GM19240 (cell line): ENCODE data around the gene TRIM10.

Source experiments
- DNase-seq: peaks from one replicate; pipeline ENCODE4 v3.0.0; 2011; ENCODE audit warnings: low spot score; ENCODE audit not compliant: insufficient read length

The TRIM10 gene, protein sequence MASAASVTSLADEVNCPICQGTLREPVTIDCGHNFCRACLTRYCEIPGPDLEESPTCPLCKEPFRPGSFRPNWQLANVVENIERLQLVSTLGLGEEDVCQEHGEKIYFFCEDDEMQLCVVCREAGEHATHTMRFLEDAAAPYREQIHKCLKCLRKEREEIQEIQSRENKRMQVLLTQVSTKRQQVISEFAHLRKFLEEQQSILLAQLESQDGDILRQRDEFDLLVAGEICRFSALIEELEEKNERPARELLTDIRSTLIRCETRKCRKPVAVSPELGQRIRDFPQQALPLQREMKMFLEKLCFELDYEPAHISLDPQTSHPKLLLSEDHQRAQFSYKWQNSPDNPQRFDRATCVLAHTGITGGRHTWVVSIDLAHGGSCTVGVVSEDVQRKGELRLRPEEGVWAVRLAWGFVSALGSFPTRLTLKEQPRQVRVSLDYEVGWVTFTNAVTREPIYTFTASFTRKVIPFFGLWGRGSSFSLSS

DNA sequence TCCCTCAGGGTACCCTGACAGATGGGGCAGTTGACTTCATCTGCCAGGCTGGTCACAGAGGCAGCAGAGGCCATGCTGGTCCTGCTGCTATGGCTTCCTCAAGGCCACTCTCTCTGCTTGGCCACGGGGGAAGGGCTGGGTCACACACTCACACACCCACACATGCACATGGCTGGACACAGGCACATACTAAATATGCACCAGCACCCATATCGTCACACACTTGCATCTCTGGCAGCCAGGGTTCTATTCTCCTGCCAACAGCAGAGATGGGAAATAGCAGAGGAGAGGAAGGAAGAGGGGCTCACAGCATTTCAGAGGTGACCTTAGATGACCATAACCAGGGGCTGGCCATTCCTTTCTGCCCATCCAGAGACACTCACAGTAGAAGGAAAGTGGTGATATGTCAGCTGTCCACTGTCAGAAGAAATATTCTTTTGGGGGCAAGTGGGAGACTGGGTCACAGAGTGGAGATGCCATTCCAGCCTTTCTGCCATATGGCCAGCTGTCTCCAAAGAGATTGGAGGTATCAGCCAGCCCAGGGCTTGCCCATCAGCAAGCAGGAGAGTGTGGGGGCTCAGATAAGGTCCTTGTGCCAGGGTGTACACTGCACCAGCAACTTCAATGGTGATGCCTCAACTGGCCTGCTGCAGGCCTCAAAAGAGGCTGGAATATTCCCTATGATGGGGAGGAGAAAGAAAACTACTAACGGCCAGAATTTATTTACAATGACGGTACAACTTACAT, at the start of gene TRIM10:
Gene TRIM10 (minus strand): TSS at position 427 of the 747 bp plus-strand sequence. CDS start 353 bp downstream, at position 74.
- DNase-seq, result no peak

DNA sequence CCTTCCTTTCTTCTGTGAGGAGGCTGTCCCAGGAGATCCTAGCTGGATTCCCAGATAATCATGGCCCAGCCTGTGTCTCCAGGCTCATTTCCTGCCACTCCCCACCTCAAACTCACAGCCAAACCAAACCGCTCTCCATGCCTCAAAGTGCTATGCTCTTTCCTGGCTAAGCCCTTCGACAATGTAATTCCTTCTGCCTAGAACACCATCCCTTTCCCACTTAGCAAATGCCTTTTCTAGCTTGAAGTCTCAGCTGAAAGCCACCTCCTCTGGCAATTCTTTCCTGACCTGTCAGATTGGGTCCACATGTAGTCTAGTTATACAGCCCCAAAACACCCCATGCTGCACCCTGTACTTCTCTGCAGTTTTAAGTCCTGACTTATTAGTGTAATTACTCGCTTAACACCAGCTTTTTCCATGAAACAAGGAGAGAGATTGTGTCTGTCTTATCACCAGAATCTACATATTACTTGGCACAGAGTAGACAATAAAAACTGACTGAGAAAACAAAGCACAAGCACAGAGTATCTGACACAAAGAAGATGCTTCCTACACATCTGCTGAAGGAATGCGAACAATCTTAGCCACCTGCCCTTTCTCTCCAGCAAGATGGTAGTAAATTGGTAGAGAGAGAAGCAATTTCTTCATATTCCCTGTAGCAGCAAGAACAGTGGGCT, 46.7 kb upstream of the TRIM10 start:
- no peak for DNase-seq

DNA sequence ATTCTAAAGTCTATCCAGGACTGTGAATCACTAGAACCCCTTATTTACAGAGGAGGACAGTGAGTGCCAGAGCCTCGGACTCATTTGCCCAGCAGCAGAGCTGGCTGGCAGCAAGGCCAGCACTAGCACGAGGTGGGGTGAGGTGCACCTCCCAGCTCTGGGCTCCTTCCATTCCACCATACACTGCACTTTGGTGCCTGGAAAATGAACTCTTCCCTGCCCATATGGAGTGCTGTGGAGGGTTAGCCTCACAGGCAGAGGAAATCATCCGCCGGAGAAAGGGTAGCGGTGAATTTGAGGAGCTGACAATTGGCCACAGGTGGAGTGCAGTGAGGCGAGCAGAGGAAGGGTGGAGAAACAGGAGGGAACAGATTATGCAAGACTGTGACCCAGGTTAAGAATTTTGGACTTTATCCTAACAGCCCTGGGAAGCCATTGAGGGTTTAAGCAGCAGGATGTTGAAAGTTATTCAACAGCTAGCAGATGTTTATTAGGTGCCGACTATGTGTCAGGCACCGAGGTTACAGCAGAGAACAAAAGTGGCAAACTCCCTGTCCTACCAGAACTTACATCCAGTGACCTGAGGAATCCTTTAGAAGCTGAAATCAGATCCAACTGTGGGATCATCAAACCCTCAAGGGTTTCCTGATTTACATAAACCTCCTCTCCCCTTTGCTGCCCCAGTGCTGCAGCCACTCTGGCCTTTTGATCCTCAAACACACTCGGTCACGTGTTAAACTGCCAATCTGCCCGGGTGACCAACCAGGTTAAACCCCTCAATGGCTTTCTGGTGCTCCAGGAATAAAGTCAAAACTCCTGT, 46.0 kb upstream of the TRIM10 start:
- DNase-seq, result no peak

DNA sequence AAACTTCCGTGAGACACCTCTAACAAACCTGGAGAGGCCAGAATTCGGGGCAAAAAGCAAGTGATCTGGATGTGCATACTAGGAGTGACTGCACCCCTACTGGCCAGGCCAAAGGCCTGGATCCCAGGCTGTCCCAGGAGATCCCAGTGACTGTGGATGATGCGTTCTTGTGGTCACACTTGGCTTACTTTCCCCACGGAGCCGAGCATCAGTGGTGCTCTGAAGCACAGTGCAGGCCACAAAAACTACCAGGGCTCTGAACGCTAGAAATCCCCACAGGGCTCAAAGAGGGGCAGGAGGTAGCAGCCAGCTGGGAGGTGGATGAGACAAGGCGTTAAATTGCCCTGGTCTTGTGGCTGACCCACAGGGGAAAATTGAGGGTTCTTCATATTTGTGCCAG, 45.1 kb upstream of the TRIM10 start:
- no peak for DNase-seq

DNA sequence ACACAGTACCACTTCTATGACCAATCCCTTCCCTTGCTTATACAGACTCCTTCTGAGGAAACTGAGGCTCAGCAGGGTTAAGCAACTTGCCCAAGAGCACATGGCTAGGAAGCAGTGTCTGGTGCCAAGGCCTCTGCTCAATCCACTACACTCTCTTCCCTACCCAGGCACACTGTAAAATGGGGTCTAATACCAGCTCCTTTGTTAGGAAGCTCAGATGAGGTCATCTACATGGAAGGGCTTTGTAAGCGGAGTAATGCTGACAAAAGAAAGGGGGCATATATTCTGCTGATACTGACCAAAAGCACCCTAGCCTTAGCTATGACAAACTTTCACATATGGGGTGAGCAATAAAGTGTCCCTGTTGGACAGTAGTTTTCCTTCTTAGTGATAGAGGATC, 43.1 kb upstream of the TRIM10 start:
- no peak for DNase-seq

DNA sequence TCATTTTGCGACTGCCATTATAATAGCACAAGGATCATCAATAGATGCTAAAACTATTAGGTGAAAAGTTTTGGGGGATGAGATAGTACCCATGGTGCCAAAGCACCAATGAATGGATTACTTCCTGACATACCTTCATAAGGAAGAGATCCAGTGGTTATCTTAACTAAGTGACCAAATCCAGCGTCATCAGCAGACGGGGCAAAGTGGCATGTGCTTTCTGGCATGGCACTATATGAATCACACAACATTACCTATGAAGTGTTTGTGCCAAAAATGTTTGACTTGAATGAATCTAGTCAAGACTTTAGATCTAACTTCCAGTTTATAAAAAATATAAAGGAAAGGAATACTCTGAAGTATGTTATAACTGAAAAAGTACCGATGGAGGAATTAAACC, 41.4 kb upstream of the TRIM10 start:
- DNase-seq, result no peak

DNA sequence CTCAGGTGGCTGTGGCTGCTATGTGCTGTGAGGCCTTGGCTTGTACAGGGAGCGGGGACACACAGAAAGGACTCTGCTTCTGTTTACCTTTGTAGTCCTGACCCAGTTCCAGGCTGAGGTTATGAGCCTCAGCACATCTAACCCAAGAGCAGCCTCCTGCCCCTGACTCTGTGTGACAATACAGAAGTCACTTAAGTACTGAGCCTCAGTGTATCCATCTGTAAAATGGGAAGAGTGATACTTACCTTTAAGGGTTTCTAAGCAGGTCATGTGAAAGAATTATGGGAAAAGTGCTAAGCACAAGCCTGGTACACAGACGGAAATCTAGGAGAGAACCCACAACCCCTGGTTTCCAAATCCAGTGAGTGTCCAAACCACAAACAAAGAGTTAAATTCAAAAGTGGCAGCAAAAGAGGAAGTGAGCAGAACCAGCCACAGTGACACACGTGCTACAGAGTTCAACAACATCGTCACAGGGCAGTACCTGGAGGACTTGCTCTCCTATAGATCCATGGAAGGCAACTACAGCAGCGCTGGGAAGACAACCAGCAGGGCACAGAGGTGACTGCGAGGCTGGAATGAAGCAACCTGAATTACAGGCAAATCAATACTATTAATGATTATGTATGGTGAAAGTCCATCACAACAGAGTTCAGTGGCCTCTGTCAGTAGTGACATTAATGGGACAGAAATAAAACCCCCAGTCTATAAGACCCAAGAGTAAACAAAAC, 39.7 kb upstream of the TRIM10 start:
- peak; percentile 56 for DNase-seq

DNA sequence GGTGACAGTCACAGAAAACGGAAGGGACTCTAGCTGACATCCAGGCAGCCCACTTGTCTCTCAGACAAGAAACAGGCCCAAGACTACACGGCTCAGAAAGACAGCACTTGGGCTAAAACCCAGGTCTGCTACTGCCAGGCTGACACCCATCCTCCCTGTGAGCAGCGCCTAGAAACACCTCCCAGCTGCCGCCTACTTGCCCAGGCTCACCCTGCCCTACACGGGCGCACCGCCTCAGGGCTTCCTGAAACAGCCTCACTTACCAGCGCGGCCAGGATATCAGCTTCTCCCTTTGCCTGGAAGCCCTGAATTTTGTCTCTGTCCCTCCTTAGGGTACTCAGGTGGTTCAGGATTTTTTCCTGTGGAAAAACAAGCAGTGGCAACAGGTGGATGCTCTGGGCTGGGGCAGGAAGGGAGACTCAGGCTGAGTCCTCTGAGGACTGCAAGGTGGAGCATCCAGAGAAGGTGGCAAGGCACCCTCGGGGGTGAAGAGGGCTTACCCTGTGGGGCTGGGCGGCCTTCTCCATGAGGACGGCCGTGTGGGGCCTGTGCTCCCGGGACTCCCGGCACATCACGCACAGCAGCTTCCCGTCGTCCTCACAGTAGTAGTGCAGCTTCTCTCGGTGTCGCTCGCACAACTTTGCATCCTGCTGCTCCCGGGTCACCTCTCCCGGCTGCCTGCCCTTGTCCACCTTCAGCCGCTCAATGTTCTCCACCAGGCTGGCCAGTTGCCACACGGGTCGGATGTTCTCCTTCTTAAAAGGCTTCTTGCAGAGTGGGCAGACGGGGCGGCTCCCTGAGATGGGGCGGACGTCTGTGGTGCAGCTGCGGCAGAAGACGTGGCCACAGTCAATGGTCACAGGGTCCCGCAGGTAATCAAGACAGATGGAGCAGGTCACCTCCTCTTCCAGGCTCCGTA, 37.4 kb upstream of the TRIM10 start:
- no peak for DNase-seq

DNA sequence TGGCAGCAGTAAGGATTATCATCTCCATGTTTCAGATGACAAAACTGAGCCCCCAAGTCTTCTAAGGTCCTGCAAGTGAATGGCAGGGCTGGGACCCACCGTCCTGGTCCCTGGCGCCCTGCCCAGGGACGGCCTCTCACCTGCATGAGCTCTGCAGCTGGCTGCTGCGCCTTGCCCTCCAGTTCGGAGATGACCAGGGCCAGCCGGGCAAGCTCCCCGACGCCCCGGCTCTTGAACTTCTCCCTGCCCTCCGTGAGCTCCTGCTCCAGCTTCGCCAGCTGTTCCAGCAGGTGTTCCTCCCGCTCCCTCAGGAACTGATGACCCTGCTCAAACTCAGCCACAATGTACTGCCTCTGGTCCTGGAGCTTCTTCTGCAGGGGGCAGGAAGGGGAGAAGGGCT, 35.4 kb upstream of the TRIM10 start:
- DNase-seq, result no peak

DNA sequence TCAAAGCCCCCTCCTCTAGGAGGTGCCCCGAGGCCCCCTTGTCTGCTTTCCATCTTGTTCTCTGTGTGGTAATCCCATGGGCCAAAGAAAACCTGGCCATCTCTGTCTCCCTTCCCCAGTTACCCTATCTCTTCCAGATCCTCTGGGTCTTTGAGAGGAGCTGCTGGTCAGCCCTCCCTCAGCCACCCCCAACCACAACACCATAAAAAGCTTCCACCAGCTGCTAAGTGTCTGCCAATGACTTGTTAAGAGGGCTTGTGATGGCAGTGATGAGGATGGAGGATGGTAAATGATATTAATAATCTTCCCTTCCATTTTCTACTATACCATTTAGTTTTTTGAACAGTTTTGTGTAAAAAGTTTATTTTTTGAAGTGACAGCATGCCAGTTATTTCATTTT, 34.9 kb upstream of the TRIM10 start:
- no peak for DNase-seq

DNA sequence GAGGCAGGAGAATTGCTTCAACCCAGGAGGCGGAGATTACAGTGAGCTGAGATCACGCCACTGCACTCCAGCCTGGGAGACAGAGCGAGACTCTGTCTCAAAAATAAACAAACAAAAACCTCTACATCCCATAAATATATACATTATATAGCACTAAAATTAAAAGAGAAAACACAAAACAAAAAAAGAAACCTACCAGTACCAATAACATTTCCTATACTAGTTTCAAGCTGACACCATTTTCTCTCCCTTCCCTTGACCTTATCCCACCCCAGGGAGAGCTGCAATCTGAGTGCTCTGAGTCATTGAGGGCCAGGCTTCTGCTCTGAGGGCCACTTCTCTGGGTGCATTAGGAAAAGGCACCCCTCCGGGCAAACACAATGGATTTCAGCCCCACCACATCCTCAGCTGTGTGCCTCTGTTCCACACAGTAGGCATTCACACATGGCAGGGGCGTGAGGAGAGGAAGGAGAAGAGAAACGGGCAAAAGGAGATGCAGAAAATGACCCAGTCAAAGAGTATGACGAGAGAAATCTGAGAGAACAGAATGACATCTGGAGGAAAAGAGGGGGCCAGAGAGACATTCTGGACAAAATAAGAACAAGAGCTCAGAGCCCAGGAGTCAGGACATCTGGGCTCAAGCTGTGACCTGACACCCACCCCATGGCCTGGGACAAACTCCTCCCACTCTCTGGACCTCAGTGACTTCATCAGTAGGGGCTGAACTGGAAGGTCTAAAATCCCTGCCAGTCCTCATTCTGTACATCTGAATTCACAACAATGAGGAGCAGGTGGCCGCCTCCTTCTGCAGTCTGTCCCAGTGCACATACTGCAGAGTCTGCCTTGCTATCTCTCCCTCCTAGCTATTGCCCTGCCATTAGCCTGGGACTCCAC, 34.0 kb upstream of the TRIM10 start:
- no peak for DNase-seq

DNA sequence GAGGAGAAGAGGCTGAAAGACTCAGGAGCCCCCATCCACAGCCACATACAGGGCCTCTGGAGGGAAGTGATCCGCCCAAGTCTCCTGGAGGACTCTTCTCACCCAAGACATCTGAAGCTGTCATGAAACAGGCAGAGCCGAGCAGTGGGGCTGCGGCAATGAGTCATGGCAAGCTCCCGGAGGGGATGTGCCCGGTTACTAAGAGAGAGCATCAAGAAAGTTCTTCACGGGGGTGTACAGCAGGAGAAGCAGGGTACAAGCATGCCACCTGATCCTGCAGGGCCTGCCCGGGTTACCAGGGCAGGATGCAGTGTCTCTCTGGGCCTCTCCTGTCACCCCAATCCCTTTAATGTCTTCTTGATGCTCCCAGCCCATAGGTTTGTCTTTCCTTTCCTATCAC, 31.1 kb upstream of the TRIM10 start:
- DNase-seq, result no peak

DNA sequence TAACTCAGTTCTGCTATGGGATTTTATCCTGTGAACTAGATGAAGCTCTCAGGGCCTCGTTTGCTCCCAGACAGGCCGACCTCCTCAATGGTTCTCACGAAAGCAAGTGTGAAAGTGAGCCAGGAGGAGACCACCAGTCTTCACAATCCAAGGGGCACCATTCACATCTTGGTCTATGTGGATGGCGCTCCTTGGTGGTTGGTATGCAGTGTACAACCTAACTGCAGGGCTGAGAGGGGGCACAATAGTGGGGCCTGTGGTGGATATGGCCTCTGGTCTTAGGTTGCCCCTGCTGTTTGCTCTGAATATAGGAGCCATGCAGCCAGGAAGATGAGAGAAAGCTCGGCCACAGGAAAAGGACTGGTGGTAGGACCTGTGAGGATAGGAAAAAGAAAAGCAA, 27.5 kb upstream of the TRIM10 start:
- no peak for DNase-seq

DNA sequence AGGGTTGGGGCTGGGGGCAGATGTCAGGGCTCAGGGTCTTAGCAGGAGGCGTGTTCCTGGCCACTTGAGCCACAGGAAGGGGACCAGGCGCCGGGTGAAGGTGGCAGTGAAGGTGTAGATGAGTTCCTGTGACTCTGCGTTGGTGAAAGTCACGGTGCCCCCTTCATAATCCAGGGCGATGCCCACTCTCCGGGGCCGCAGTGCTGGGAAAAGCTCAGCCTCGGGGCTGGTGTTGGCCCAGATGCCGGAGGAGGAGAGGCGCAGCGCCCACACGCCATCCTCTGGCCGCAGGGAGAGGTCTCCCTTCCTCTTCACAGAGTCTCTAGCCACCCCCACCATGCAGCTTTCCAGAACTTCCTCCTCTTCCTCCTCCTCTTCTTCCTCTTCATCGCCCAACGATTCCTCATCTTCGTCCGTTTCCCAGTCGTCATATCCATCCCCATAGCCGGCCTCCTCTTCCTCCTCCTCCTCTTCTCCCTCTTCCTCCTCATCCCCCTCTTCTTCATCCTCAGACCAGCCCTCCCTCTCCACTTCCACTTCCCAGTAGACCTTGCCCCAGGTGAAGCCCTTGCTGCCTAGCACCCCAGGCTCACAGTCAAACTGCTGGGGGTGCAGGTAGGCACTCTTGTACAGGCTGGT, 25.0 kb upstream of the TRIM10 start:
- no peak for DNase-seq

DNA sequence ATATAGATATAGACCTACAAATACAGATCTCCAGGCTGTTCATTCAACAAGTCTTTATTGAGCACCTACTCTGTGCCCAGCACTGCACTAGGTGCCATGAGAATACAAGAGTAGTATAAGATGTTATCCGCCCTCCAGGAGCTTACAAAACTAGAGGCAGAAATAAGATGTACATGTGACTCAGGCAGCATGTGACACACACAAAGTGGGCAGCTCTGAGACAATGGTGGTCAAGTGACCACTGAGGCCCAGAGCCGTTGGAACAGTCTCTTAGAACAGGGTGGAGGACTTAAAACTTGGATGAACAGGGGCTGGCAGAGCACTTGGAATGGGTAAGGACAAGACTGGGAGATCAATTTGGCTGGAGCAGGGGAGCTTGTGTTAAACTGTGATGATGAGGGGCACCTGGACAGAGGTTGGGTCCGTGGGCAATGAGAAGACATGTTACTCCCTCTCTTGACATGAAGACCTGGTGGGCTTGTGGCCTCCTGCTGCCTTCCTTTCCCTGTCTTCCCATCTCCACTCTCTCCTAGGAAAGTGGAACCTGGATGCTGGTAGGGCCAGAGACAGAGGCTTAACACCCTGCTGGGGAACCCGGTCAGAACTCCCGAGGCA, 23.5 kb upstream of the TRIM10 start:
- DNase-seq, result no peak

DNA sequence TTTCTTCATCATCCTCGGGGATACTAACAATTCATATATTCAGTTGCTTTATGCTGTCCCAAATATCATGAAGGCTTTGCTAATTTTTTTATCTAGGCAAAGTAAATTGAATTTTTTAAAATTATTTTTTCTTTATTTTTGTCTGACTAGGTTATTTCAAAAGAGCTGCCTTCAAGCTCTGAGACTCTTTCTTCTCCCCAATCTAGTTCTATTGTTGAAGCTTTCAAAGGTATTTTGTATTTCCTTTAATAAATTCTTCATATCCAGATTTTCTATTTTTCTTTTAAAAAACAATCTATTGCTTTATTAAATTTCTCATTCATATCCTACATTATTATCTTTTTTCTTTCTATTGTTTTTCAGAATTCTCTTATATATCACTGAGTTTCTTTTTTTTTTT, 19.1 kb upstream of the TRIM10 start:
- no peak for DNase-seq

DNA sequence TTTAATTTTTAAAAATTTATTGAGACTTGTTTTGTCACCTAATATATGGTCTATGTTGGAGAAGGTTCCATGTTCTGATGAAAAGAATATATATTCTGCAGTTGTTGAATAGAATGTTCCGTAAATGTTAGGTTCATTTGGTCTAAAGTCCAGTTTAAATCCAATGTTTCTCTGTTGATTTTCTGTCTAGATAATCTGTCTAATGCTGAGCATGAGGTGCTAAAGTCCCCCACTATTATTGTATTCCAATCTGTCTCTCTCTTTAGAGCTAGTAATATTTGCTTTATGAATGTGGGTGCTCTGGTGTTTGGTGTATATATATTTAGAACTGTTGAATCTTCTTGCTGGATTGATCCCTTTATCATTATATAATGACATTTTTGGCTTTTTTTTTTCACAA, 17.8 kb upstream of the TRIM10 start:
- DNase-seq, result no peak

DNA sequence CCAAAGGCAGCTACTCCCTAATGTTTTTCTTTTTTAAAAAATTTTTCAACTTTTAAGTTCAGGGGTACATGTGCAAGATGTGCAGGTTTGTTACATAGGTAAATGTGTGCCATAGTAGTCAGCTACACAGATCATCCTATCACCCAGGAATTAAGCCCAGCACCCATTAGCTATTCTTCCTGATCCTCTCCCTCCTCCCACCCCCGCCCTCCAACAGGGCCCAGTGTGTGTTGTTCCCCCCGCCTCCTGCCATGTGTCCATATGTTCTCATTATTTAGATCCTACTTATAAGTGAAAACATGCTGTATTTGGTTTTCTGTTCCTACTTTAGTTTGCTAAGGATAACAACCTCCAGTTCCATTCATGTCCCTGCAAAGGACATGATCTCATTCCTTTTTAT, 14.8 kb upstream of the TRIM10 start:
- no peak for DNase-seq
